ENCODE measurements around the gene MCHR1.

Gene MCHR1

GRCh38 chr22:40679249-40679963 is at the start of gene MCHR1:
MCHR1 (plus strand) TSS chr22:40679484; CDS start chr22:40679653, 169 bp downstream.
- no peak for TF ChIP-seq CTCF (IDR thresholded peaks at IDR 0.05)

- no peak for TF ChIP-seq CTCF (IDR thresholded peaks at IDR 0.05)
Measured at GRCh38 chr22:40631925-40632324, 47.4 kb upstream of the MCHR1 start.

- no peak for TF ChIP-seq CTCF (IDR thresholded peaks at IDR 0.05)
Measured at GRCh38 chr22:40633036-40633435, 46.2 kb upstream of the MCHR1 start.

- TF ChIP-seq CTCF (IDR thresholded peaks at IDR 0.05) = no peak
Measured at GRCh38 chr22:40634119-40634903, 45.0 kb upstream of the MCHR1 start.

GRCh38 chr22:40635043-40635939 is 44.0 kb upstream of the MCHR1 start:
- TF ChIP-seq CTCF (IDR thresholded peaks at IDR 0.05) = no peak

GRCh38 chr22:40635940-40636379 is 43.3 kb upstream of the MCHR1 start:
- no peak for TF ChIP-seq CTCF (IDR thresholded peaks at IDR 0.05)

All from LNCAP (cell line).